GM21717 (cell line): ENCODE measurements around the gene KCNAB3.

Source experiments
- ATAC-seq: cut with Tn5 transposase; IDR thresholded peaks from one replicate; pipeline ENCODE4 v1.9.1; 2021; ENCODE audit warnings: mild to moderate bottlenecking, moderate library complexity; ENCODE audit not compliant: unreplicated experiment

The KCNAB3 gene

DNA sequence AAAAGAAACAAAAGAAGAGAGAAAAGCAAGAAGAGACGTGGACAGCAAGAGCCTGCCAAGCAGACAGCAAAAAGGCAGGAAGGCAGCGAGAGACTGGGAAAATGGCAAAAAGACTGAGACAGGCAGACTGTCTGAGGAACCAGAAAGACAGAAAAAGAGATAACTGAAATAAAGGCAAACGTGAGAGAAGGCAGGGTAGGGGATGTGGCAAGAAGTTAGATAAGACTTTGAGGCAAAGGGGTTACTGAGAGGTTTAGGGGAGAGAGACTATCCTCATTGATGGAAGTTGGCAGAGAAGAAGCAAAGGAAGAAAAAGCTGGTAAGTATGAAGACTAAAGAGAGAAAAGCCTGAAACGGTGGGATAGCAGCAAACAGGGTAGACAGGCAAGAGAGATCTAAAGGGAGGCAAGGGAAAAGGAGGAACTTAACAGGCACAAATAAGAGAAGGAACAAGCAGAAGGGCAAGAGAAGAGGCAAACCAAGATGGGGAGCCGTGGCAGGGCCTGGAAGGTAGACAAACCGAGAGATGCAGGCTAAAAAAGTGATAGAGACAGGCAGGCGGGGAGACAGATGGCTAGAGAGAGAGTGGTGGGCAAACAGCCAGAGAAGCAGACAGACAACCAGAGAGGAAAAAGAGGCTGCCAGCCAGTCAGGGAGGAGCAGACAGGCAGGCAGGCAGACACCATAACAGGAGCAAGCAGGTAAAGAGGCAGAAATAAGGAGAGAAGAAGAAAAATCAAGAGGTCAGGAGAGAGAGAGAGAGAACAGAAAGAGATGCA, 48.2 kb downstream of the KCNAB3 start:
- ATAC-seq: no peak

DNA sequence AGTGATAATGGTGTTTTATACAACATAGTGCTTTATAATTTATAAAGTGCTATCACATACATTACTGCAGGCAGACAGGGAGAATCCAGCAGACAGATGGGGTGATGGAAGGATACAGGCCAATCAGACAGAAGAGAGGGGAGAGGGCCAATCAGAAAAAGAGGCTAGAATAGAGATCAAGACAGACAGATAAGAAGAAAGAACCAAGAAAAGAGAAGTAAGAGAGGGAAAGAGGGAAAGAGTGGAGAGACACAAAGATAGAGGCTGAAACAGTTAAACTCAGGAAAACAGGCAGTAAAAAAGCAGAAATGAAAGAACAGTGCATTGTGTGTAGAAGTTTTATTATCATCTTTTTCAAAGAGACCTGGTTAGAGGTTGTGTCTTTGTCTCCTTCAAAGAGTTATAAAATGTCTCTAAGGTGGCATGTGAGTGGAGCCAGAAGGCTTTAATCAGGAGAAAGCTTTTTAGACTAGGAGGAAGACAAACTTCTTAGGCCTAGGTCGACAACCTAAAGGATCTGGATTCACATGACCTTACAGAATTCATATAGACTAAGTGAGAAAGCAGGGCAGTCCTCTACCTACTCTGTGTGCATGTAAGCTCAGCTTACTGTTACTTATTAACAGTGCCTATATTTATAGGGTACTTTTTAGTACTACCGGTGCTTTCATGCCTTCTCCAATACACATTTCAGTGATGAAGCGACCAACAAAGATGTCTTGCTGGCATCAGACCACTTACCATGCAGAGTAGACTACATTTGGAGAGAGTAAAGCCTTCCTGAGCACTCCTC, 49.4 kb downstream of the KCNAB3 start:
- no peak for ATAC-seq

DNA sequence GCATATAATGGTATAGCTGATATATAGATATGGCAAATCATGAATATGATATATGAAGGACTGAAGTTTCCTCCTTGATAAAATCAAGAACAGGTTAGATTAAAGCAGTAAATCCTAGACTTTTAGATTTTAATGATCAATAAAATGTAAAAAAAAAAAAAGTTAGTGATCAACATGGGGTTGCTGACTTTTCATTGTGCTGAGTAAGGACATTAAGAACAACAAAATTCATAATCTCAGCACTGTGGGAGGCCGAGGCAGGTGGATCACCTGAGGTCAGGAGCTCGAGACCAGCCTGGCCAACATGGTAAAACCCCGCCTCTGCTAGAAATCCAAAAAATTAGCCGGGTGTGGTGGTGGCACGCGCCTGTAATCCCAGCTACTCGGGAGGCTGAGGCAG, 51.4 kb downstream of the KCNAB3 start:
- no peak for ATAC-seq

DNA sequence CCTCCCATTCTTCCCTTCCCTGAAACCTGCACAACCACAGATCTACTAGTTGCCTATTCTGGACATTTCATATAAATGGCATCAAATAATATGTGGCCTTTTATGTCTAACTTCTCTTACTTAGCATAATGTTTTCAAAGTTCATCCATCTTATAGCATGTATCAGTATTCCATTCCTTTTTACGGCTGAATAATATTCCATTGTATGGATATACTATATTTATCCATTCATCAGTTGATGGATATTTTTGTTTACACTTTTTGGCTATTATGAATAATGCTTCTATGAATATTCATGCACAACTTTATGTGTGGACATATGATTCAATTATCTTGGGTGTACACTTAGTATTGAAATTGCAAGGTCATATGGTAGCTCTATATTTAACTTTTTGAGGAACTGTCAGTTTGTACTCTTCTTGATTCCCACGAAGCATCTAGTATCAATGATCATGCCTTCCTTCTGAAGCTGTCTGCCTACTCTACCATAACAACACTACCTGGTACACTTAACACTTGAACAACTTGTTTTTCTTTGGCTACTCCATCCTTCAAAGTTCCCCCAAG, 53.8 kb downstream of the KCNAB3 start:
- no peak for ATAC-seq

DNA sequence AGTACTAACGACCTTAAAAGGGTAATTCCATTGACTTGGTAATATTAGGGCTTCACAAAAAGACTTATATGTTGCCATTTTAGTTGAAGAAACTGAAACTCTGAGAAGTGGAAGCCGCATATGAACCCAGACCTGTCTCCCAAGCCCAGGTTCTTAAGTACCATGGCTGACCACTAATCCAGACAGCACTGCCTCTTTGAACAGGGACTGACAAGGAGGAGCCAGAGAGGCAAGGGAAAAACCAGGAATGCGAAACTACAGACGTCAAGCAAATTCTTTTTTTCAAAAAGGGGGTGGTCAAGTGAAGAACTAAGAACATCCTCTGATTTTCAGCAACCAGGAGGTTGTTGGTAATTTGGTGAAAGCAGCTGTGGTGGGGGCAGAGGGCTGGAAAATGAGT, 56.6 kb downstream of the KCNAB3 start:
- no peak for ATAC-seq
